Measurements from ENCODE around the gene GNAS.

- TF ChIP-seq REST (IDR thresholded peaks at IDR 0.05) (no peak), EGR1 (IDR thresholded peaks at IDR 0.05; ENCODE audit: low read depth in 2 of 2) (no peak), JUND (IDR thresholded peaks at IDR 0.05) (no peak), GABPA (IDR thresholded peaks at IDR 0.05 in 1 of 2, conservative IDR thresholded peaks at IDR 0.05 in 1 of 2) (no peak), TAF1 (conservative IDR thresholded peaks at IDR 0.05) (no peak), CTCF (IDR thresholded peaks at IDR 0.05; ENCODE audit: low read depth, low read length, missing input control) (no peak), MAX (IDR thresholded peaks at IDR 0.05) (no peak), HNF4A (conservative IDR thresholded peaks at IDR 0.05) (no peak), FOXA1 (IDR thresholded peaks at IDR 0.05) (no peak), ATF3 (IDR thresholded peaks at IDR 0.05) (no peak)
Observed at GRCh38 chr20:58810879-58811250, 41.7 kb upstream of the GNAS start.

Measured in liver (tissue), 3 donors.